ENCODE measurements around the gene ARL13B.
"Not testable (repeated sequence)": the region's sequence is repeated elsewhere in the genome, so short reads cannot be mapped to it uniquely, and the experiment has no call there.

The ARL13B gene

DNA sequence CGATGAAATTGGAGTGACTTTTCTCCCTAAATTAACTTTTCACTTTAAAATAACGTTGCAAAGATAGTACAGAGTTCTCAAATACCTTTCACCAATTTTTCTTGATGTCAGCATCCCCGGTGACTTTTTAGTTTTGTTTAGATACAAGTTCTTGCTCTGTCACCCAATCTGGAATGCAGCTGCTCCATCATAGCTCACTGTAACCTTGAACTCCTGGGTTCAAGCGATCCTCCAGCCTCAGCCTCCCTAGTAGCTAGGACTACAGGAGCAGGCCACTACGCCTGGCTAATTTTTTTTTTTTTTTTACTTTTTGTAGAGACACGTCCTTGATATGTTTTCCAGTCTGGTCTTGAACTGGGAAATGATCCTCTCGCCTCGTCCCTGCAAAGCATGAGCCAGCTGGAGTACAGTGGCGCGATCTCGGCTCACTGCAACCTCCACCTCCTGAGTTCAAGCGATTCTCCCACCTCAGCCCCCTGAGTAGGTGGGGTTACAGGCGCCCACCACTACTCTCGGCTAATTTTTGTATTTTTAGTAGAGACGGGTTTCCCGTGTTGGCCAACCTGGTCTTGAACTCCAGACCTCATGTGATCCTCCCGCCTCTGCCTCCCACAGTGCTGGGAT is 83.7 kb downstream of the ARL13B start:
- DNase-seq (ENCODE audit: low read depth), result no peak

DNA sequence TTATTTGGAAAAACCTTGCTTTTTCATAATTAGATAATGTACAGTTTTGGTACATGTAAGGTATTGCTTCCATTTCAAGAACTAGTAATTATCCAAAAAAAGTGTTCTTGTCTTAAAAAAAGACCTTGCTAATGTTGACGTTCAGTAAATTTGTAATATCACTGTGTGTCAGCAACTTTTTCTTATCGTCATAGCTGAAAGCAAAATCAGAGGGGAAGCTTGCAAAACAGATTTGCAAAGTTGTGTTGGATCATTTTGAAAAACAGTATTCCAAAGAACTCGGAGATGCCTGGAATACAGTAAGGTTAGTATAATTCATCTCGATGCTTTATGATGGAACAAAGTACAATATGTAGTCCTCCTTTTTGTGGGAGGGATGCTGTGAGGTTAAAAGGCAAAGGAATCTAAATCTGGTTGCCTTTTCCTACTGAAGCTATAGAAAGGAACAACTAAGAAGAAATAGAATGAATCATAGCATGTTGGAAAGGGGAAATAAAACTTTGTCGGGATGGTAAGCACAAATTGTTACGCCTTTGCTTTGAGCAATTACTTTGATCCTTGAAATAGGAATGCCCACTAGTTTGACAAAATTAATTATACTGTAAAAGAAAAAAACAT is 84.4 kb downstream of the ARL13B start:
- no peak for DNase-seq (ENCODE audit: low read depth)

- no peak for DNase-seq (ENCODE audit: low read depth)
Observed at GRCh38 chr3:94065122-94065521, 85.2 kb downstream of the ARL13B start.

GRCh38 chr3:94065819-94066480 is 86.0 kb downstream of the ARL13B start:
- DNase-seq (ENCODE audit: low read depth), result no peak

DNA sequence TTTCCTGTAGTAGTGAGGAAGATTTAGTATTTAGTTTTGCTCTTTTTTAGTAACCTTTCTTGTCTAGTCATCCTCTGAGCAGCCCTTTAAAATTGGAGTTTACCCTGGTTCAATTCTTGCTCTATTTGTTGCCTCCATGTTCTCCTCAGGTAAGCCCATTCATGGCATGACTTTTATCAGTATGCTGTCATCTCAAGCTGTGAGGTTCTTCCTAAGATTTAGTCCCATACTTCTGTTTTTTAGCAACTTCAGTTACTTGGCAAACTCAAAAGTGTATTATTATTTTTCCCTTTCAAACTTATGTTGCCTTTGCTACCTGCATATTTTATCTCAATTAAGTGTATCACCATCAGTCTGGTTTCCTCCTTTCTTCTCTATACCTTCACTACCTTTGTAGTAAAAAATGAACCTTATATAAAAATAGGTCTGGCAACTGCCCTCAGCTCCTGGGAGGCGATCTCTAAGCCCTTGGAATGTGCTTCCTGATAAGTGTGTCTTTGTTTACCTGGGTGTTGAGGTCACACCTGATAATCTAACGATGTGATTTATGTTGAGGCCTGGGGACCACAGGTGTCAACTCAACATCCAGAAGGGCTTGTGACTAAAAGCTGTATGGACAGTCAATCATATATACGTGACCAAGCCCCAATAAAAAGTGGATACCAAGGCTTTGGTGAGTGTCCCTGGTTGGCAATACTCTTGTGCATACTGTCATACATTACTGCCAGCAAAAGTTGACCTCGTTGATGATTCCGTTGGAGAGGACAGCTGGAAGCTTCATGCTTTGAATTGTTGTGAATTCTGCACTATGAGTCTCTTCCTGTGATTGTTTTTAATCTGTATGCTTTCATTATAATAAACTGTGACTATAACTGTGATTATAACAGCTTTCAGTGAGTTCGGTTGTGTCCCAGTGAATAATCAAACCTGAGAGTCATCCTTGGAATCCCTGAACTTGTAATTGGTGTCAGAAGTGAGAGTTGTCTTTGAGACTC is 86.8 kb downstream of the ARL13B start:
- no peak for DNase-seq (ENCODE audit: low read depth)

DNA sequence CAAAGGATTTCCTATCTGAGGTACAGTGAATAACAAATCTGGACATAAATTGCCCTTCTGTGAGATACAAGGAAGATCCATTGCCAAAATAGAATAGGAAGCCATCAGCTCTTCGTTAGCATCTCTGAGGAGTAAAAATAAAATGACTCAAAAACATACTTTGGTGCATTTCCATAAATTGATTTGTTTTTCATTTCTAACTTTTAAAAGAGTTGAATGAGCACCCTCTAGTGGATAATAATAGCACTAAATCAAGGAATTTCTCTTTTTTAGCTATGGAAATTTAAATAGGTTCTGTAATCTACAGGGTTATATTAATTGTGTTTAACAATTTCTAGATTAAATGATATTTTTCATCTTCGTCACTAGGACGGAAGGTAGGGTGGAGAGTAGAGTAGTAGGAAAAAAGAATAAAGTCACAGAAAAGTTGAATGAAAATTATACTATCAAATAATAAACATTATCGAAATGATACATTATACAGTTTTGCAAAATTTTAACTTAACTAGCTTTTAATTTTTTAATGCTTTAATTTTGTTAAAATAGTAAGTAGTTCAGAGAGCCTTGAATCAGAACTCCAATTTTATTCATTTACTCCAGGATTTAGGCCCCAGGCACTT is 89.3 kb downstream of the ARL13B start:
- DNase-seq (ENCODE audit: low read depth), result no peak

DNA sequence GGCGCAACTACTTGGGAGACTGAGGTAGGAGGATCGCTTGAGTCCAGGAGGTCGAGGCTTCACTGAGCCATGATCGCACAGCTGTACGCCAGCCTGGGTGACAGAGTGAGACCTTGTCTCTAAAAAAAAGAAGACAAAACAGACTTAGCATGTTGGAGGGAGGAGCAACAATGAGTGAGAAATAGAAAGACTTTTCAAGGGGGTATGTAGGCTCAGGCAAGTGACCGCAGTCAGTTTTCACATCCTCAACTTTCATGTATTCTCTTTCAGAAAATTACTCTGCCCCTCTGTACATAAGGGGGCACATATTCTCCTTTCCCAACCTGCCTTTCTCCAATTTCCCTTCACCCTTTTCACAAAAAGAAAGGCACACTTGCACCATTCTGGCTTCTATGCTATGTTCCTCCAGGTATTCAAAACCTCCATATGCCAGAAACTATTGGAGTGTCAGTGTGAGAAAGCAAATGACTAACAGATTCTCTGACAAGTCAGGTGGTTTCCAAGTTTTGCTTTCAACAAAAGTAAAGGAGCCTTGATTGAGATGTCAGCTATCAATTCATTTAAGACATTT is 90.5 kb downstream of the ARL13B start:
- no peak for DNase-seq (ENCODE audit: low read depth)

DNA sequence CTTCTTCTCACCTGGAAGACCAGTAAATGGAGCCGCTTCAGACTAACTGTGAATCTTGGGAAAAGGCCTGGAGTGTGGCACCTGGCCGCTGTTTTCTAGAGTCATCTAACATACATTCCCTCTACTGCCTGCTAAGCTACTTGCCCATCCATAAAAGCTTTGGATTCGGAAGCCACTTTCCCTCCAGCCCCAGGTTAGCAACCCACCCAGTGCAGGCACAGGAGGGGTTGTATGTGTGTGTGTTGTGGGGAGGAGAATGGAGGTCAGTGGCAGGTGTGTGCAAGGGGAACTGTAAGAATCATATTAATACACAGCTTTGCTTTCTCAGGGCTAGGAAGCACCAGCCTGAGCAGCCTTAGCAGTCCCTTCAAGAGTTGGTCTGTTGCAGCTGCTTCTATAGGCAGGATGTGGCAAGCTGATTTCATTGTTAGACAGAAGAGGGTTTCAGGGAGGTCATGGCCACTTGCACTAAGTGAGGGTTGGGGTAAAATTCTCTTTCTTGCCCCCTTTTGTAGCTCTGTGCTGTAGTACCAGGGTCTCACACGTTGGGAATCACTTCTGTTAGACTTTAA is 91.8 kb downstream of the ARL13B start:
- no peak for DNase-seq (ENCODE audit: low read depth)

DNA sequence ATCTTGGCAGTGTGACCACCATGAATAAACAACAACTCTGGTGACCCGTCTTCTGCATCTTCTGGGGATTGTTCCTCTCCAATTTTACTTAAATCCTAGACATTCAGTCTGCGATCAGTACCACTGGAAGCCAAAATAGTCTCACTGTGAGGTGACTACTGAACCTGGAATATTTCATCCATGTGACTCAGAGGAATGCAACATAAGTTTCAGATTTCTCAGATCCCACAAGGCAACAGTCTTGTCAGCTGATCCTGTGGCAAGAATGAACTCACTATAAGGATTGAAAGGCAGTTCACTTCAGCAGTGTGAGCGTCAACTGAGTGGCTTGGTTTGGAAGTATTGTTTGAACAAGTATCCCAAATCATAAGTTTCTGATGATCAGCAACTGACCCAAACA is 96.1 kb downstream of the ARL13B start:
- DNase-seq (ENCODE audit: low read depth), result no peak

DNA sequence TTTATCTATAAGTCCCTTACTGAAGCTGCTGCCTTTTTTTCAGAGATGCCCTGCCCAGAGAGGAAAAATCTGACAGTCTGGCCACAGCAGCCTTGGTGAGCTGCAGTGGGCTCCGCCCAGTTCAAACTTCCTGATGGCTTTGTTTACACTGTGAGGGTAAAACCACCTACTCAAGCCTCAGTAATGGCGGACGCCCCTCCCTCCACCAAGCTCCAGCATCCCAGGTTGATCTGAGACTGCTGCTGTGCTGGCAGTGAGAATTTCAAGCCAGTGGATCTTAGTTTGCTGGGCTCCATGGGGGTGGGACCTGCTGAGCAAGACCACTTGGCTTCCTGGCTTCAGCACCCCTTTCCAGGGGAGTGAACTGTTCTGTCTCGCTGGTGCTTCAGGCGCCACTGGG is 100.6 kb downstream of the ARL13B start:
- DNase-seq (ENCODE audit: low read depth), result not testable (repeated sequence)

- no peak for DNase-seq (ENCODE audit: low read depth)
Observed at GRCh38 chr3:94081884-94082283, 101.9 kb downstream of the ARL13B start.

- DNase-seq (ENCODE audit: low read depth), result no peak
Observed at GRCh38 chr3:94082391-94082937, 102.5 kb downstream of the ARL13B start.

- no peak for DNase-seq (ENCODE audit: low read depth)
Observed at GRCh38 chr3:94083261-94083660, 103.3 kb downstream of the ARL13B start.

GRCh38 chr3:94089126-94089525 is 109.2 kb downstream of the ARL13B start:
- DNase-seq (ENCODE audit: low read depth), result no peak

DNA sequence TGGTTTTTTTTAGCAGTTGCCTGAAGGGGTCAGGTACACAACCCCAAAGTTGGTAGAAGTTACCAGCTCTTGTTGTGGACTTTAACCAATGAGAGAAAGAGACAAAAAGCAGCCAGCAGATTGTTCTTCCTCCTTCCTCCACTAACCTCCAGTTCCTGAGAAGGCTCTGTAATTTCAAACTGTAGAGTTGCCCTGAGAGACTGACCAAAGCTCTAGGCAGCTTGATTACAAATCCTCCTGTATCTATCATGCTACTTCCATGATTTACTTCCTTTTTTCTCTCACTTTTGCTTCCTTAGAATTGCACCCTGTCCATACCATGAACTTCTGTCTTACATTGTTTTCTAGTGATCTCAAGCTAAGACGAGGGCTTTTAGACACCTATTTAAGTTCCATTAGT is 112.1 kb downstream of the ARL13B start:
- DNase-seq (ENCODE audit: low read depth), result no peak

- DNase-seq (ENCODE audit: low read depth), result no peak
Observed at GRCh38 chr3:94093151-94093550, 113.2 kb downstream of the ARL13B start.

GRCh38 chr3:94095111-94095510 is 115.2 kb downstream of the ARL13B start:
- DNase-seq (ENCODE audit: low read depth), result no peak

DNA sequence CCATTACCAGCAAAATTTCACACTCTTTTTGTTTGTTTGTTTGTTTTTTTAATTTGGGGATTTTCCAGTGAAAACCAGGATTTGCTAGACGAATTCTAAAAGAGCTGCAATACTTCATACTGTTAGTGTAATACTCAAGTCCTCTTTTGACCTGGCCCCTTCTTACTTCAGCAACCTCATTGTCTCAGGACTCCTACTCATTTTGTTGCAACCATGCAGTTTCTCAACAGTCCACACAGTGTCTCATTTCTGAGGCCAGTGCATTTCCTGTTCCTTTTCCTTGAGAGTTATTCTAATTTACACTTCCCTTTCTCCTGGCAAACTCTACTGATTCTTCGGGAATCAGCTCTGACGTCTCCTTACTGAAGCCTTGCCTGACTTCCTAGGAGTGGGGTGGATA is 118.5 kb downstream of the ARL13B start:
- DNase-seq (ENCODE audit: low read depth), result no peak

DNA sequence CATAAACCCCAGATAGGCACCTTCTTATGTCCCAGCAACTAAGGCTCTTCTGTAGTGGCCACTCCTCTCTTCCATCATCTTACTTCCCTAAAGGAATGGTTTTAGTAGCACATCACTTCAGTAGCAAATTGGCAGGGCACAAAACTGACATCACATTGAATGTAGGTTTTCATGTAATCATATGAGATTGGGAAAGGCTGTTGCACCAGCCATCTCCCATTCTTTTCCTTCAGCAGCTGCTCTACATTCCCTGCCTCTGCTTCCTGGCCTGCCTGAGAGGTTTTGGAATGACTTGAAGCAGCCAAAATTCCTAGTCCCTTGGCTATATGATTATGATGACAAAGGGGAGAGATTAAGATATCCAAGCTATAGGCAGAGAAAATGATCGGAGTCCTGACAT is 119.4 kb downstream of the ARL13B start:
- DNase-seq (ENCODE audit: low read depth), result no peak

DNA sequence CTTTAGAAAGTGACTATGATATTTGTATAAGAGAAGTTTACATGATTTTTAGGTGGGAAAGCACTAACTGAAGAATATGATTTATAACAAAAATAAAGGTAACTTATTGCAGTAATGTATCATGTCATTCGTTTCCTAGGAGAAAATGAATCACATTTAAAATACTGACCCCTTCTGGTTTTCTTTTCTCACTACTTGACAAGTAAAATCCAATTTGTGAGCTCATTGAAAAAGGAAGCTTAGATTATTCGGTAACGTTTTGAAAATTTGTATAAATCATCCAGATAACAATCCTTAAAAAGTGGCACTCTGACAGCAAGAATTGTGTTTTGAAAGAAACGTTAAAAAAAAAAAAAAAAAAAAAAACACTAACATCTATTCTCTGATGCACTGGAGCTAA is 121.9 kb downstream of the ARL13B start:
- DNase-seq (ENCODE audit: low read depth), result no peak

All from activated T-cell treated with anti-CD3 and anti-CD28 coated beads for 24 hours (primary cell).